OCI-LY7 (cell line): ENCODE data around the gene COQ4. TPM values are rescaled to one million over a fixed set of nuclear protein-coding genes. Genes with fewer than 3 reads are reported as not detected.

Experiments
- BruUV-seq: library from RNA; stranded (reverse); fragments of 400-500 nt; replicated peaks from 2 replicates; lab custom pipeline; 2021; lab: Mats Ljungman, UMichigan
- CTCF ChIA-PET: fragments of 300-600 bp; sonication (Branson Sonifier 250); formaldehyde crosslinking; loops from one replicate; lab custom pipeline; 2022; ENCODE audit warnings: antibody characterized with exemption; ENCODE audit not compliant: unreplicated experiment; lab: Charles Lee
- POLR2A ChIA-PET: fragments of 300-600 bp; sonication (Branson Sonifier 250); formaldehyde crosslinking; loops from one replicate; lab custom pipeline; 2022; ENCODE audit warnings: antibody characterized with exemption; lab: Charles Lee
- DNase-seq: peaks from one replicate; pipeline ENCODE4 v3.0.0-alpha.2; 2015; ENCODE audit warnings: low spot score
- H2AFZ ChIP-seq: fragments of 200-600 bp; sonication (generic), shearing (Covaris generic); 2 replicates; pipeline ENCODE4 v1.6.1; 2014; ENCODE audit warnings: mild to moderate bottlenecking, antibody characterized with exemption, low read length, moderate library complexity
- H3K27ac ChIP-seq: fragments of 200-600 bp; sonication (generic); 2 replicates; pipeline ENCODE4 v1.5.1; 2014; ENCODE audit warnings: mixed run types, low read depth, mild to moderate bottlenecking, moderate library complexity, low read length, inconsistent platforms; ENCODE audit not compliant: poor library complexity, severe bottlenecking
- H3K36me3 ChIP-seq: fragments of 200-600 bp; sonication (generic); 2 replicates; pipeline ENCODE4 v1.6.1; 2014; ENCODE audit warnings: mild to moderate bottlenecking, antibody characterized with exemption, low read length, moderate library complexity, mixed read lengths; ENCODE audit not compliant: insufficient read depth
- H3K4me1 ChIP-seq: fragments of 200-600 bp; sonication (generic); 2 replicates; pipeline ENCODE4 v1.5.1; 2014; ENCODE audit warnings: mild to moderate bottlenecking, low read length; ENCODE audit not compliant: insufficient read depth, poor library complexity, severe bottlenecking
- H3K4me2 ChIP-seq: fragments of 200-600 bp; sonication (generic); 2 replicates; pipeline ENCODE4 v1.6.1; 2014; ENCODE audit warnings: mild to moderate bottlenecking, low read length
- H3K4me3 ChIP-seq: fragments of 200-600 bp; sonication (generic); 2 replicates; pipeline ENCODE4 v1.5.1; 2014; ENCODE audit warnings: mild to moderate bottlenecking, low read depth, low read length; ENCODE audit not compliant: poor library complexity, severe bottlenecking
- H3K79me2 ChIP-seq: fragments of 200-600 bp; sonication (generic); 2 replicates; pipeline ENCODE4 v1.6.1; 2016; ENCODE audit warnings: low read depth, mild to moderate bottlenecking, low read length, moderate library complexity, mixed read lengths; ENCODE audit not compliant: insufficient read depth
- H3K9me2 ChIP-seq: fragments of 200-600 bp; sonication (generic); 2 replicates; pipeline ENCODE4 v1.6.1; 2016; ENCODE audit warnings: mild to moderate bottlenecking, low read length, mixed read lengths; ENCODE audit not compliant: insufficient read depth
- H3K9me3 ChIP-seq: fragments of 200-600 bp; sonication (generic); 2 replicates; pipeline ENCODE4 v1.6.1; 2014; ENCODE audit warnings: mild to moderate bottlenecking, mixed run types, low read length, mixed read lengths
- H4K20me1 ChIP-seq: fragments of 200-600 bp; sonication (generic); 2 replicates; pipeline ENCODE4 v1.6.1; 2014; ENCODE audit warnings: mild to moderate bottlenecking, antibody characterized with exemption, low read length, moderate library complexity, mixed read lengths; ENCODE audit not compliant: insufficient read depth
- CTCF ChIP-seq: fragments of 200-600 bp; sonication (generic); conservative IDR thresholded peaks from 2 replicates; pipeline ENCODE4 v1.5.1; 2014; ENCODE audit warnings: mild to moderate bottlenecking, antibody characterized with exemption, low read length, moderate library complexity, mixed read lengths
- EZH2phosphoT487 ChIP-seq: fragments of 200-600 bp; sonication (generic); IDR thresholded peaks from 2 replicates; pipeline ENCODE4 v1.6.1; 2018; ENCODE audit warnings: low read depth, borderline replicate concordance, mild to moderate bottlenecking, mixed run types, antibody characterized with exemption, low read length, moderate library complexity, mixed read lengths
- intact Hi-C: fragments of 100-400 bp; cut with micrococcal nuclease; formaldehyde crosslinking; loops from one replicate; pipeline ENCODE4 v1.10.0; 2022; ENCODE audit not compliant: unreplicated experiment
- total RNA-seq, 2 experiments: library from RNA; depleted of rRNA in 1 of 2; stranded (reverse); fragments of >200 nt in 1 of 2; shearing (Covaris generic) in 1 of 2; gene quantifications; 2 replicates each; pipeline ENCODE4 v1.2.3, GENCODE V29; 2014 to 2022

Gene COQ4
- total RNA-seq, 2 experiments from 2014 or later: 53.4 to 55.8 TPM

- H3K79me2 ChIP-seq: no peaks in the 10 kb centered on the region
- DNase-seq: no peak
- H3K27ac ChIP-seq: no peak overlapping the region
- H3K4me2 ChIP-seq: no peak overlapping the region
- no peaks in the 10 kb centered on the region for H4K20me1 ChIP-seq
- H3K36me3 ChIP-seq: no peaks in the 10 kb centered on the region
- POLR2A ChIA-PET: no interaction called here
- CTCF ChIA-PET: no interaction called here
- intact Hi-C loops: no loop called here
- TF ChIP-seq EZH2phosphoT487: no peak
- no peak for TF ChIP-seq CTCF
- H3K4me1 ChIP-seq: peaks cover 14% of the 10 kb centered on the region
- no peak overlapping the region for H3K4me3 ChIP-seq
- no TSS peak for BruUV-seq
- no peak overlapping the region for H2AFZ ChIP-seq
- H3K9me2 ChIP-seq: no peaks in the 10 kb centered on the region
- H3K9me3 ChIP-seq: no peaks in the 10 kb centered on the region
Measured at GRCh38 chr9:128282500-128282899, 40.1 kb upstream of the COQ4 start.

GRCh38 chr9:128285033-128285784 lies 37.4 kb upstream of the COQ4 start:
- intact Hi-C loops: no loop called here
- Histone ChIP-seq H3K9me3 (no peaks in the 10 kb centered on the region), H4K20me1 (no peaks in the 10 kb centered on the region), H3K79me2 (no peaks in the 10 kb centered on the region), H3K36me3 (no peaks in the 10 kb centered on the region), H2AFZ (no peak overlapping the region), H3K9me2 (no peaks in the 10 kb centered on the region), H3K4me2 (peak overlapping the region; percentile 15; the same call in 1 of the 2 replicates), H3K27ac (no peak overlapping the region), H3K4me1 (peaks cover 14% of the 10 kb centered on the region), H3K4me3 (no peak overlapping the region)
- TF ChIP-seq CTCF (no peak), EZH2phosphoT487 (no peak)
- CTCF ChIA-PET: interaction anchor here (1.2 kb wide), 1 partner anchor 136 kb away, joined by 9 read pairs; the partner anchor contains the start of gene CERCAM
- no TSS peak for BruUV-seq
- POLR2A ChIA-PET: interaction anchor here (0.6 to 1.0 kb wide), 3 partner anchors 9 to 15 kb away, joined by 3 to 6 read pairs (median 4); partner anchors contain the start of genes GOLGA2 and SWI5
- peak; percentile 77 for DNase-seq

- Histone ChIP-seq H3K4me2 (no peak overlapping the region), H2AFZ (no peak overlapping the region), H3K36me3 (no peaks in the 10 kb centered on the region), H3K4me1 (peaks cover 14% of the 10 kb centered on the region), H3K4me3 (no peak overlapping the region), H3K9me3 (no peaks in the 10 kb centered on the region), H3K9me2 (no peaks in the 10 kb centered on the region), H3K79me2 (no peaks in the 10 kb centered on the region), H4K20me1 (no peaks in the 10 kb centered on the region), H3K27ac (no peak overlapping the region)
- TF ChIP-seq EZH2phosphoT487 (no peak), CTCF (no peak)
- ChIA-PET CTCF (interaction anchor here (1.2 kb wide), 1 partner anchor 134 kb away, joined by 9 read pairs; the partner anchor contains the start of gene CERCAM), POLR2A (interaction anchor here (0.6 kb wide), 1 partner anchor 44 kb away, joined by 4 read pairs; no protein-coding TSS in a partner anchor)
- intact Hi-C loops: no loop called here
- DNase-seq: no peak
- no TSS peak for BruUV-seq
Measured at GRCh38 chr9:128286440-128286839, 36.2 kb upstream of the COQ4 start.
